ENCODE data around the gene BHLHA15. TPM values are rescaled to one million over a fixed set of nuclear protein-coding genes. Genes with fewer than 3 reads are reported as not detected.

Gene BHLHA15
- total RNA-seq, 4 donors from 2014 or later = not detected

- TF ChIP-seq, protein P1, sequence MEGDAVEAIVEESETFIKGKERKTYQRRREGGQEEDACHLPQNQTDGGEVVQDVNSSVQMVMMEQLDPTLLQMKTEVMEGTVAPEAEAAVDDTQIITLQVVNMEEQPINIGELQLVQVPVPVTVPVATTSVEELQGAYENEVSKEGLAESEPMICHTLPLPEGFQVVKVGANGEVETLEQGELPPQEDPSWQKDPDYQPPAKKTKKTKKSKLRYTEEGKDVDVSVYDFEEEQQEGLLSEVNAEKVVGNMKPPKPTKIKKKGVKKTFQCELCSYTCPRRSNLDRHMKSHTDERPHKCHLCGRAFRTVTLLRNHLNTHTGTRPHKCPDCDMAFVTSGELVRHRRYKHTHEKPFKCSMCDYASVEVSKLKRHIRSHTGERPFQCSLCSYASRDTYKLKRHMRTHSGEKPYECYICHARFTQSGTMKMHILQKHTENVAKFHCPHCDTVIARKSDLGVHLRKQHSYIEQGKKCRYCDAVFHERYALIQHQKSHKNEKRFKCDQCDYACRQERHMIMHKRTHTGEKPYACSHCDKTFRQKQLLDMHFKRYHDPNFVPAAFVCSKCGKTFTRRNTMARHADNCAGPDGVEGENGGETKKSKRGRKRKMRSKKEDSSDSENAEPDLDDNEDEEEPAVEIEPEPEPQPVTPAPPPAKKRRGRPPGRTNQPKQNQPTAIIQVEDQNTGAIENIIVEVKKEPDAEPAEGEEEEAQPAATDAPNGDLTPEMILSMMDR (IDR thresholded peaks at IDR 0.05; ENCODE audit: low read depth) = no peak
These were observed 21.7 kb upstream of the BHLHA15 start for GRCh38 chr7:98189559-98189958.

DNA sequence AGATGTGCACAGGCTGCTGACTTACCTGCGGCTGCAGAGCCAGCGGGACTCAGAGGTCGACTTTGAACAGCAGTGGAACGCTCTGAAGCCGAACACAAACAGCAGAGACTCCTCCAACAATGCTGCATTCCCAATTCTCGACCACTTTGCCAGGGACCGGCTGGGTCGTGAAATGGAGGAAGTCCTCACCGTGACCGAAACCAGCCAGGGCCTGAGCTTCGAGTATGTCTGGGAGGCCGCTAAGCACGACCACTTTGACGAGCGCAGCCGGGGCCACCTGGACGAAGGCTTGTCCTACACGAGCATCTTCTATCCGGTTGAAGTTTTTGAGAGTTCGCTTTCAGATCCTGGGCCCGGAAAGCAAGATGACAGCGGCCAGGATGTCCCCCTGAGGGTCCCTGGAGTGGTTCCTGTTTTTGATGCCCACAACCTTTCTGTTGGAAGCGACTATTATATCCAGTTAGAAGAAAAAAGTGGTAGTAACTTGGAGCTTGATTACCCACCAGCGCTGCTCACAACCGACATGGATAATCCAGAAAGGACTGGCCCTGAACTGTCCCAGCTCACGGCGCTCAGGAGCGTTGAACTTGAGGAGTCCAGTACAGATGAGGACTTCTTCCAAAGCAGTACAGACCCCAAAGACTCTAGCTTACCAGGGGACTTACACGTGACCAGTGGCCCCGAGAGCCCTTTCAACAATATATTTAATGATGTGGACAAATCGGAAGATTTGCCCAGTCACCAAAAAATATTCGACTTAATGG lies 19.4 kb upstream of the BHLHA15 start:
- TF ChIP-seq, protein P1 (IDR thresholded peaks at IDR 0.05; ENCODE audit: low read depth) = no peak

DNA sequence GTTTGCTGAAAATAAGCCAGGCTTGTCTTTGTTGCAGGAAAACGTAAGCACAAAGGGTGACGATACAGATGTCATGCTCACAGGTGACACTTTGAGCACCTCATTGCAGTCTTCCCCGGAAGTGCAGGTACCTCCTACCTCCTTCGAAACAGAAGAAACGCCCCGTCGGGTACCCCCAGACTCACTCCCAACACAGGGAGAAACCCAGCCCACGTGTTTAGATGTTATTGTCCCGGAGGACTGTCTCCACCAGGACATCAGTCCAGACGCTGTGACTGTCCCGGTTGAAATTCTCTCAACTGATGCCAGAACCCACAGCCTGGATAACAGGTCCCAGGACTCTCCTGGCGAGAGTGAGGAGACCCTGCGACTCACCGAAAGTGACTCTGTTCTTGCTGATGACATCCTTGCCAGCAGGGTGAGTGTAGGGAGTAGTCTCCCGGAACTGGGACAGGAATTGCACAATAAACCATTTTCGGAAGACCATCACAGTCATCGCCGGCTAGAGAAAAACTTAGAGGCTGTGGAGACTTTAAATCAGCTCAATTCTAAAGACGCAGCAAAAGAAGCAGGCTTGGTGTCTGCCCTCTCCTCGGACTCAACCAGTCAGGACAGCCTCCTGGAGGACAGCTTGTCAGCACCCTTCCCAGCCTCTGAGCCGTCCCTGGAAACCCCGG lies 18.3 kb upstream of the BHLHA15 start:
- TF ChIP-seq, protein P1 (IDR thresholded peaks at IDR 0.05; ENCODE audit: low read depth) = no peak

- TF ChIP-seq, protein P1 (IDR thresholded peaks at IDR 0.05; ENCODE audit: low read depth) = no peak
These were observed 17.6 kb upstream of the BHLHA15 start for GRCh38 chr7:98193474-98194180.

DNA sequence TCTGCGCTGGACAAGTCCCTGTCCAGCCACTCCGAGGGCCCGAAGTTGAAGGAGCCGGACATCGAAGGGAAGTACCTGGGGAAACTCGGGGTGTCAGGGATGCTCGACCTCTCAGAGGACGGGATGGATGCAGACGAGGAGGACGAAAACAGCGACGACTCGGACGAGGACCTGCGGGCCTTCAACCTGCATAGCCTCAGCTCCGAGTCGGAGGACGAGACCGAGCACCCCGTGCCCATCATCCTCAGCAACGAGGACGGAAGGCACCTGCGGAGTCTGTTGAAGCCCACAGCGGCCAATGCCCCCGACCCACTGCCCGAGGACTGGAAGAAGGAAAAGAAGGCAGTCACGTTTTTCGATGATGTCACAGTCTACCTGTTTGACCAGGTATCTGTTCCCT lies 17.1 kb upstream of the BHLHA15 start:
- TF ChIP-seq, protein P1 (IDR thresholded peaks at IDR 0.05; ENCODE audit: low read depth) = no peak

DNA sequence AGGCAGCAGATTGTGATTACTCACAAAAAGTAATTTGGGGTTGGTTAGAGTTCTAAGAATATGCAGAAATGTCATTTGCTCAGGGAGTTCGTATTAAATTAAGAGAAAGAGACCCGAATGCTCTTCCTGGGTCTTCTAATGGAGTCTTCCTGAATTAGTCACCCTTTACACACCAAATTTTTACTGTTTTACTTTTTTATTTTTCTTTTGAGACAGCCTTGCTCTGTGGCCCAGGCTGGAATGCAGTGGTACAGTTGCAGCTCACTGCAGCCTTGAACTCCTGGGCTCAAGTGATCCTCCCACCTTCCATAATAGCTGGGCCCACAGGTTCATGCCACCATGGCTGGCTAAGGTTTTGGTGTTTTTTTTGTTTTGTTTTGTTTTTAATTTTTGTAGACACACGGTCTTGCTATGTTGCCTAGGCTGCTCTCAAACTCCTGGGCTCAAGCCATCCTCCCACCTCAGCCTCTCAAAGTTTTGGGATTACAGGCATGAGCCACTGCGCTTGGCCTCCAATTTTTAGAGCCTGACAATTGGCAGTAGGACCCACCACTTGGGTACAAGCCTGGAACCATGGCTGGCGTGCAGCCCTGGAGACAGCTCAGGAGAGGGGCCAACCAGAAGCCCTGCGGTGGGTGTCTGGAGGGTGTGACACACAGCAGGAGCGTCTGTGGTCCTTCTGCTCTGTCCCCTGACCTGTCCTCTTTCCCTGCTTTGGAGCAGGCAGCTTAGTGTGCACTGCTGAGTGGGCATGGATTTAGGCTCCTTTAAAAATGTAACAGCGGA lies 16.4 kb upstream of the BHLHA15 start:
- TF ChIP-seq, protein P1 (IDR thresholded peaks at IDR 0.05; ENCODE audit: low read depth) = no peak
